ENCODE data around the gene GCHFR. TPM values are rescaled to one million over a fixed set of nuclear protein-coding genes. Genes with fewer than 3 reads are reported as not detected.

Gene GCHFR
- polyA plus RNA-seq, 3 donors: 19.1 to 46.7 (median 45.9) TPM

DNA sequence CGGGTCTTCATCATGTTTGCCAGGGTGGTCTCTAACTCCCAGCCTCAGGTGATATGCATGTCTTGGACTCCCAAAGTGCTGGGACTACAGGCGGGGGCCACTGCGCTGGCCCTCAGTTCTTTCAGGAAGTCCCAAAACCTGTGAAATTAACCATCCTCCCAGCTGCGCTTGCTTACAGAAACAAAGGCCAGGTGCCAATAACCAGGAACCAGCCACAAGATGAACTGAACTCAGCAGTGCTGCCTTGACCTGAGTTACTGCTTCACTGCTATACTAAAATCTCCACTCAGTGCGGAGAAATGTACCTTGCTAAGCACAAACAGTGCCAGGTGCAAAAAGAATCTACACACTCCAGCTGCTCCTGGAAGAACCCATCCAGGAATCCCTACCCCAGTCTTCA is 3.9 kb upstream of the GCHFR start:
- no peak overlapping the region for H3K4me3 Mint-ChIP-seq
- TF ChIP-seq, protein P1, sequence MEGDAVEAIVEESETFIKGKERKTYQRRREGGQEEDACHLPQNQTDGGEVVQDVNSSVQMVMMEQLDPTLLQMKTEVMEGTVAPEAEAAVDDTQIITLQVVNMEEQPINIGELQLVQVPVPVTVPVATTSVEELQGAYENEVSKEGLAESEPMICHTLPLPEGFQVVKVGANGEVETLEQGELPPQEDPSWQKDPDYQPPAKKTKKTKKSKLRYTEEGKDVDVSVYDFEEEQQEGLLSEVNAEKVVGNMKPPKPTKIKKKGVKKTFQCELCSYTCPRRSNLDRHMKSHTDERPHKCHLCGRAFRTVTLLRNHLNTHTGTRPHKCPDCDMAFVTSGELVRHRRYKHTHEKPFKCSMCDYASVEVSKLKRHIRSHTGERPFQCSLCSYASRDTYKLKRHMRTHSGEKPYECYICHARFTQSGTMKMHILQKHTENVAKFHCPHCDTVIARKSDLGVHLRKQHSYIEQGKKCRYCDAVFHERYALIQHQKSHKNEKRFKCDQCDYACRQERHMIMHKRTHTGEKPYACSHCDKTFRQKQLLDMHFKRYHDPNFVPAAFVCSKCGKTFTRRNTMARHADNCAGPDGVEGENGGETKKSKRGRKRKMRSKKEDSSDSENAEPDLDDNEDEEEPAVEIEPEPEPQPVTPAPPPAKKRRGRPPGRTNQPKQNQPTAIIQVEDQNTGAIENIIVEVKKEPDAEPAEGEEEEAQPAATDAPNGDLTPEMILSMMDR (IDR thresholded peaks at IDR 0.05): no peak
- Histone ChIP-seq H3K4me1 (ENCODE audit: control insufficient read depth in 1 of 2, insufficient read depth in 2 of 2, low read length in 2 of 2) (peaks cover 29 to 32% of the 10 kb centered on the region in 2 donors), H3K27ac (ENCODE audit: low read depth in 1 of 2, low read length in 2 of 2) (no peak overlapping the region), H3K27me3 (ENCODE audit: control insufficient read depth in 2 of 2, insufficient read depth in 2 of 2, low read length in 2 of 2) (no peaks in the 10 kb centered on the region), H3K9ac (ENCODE audit: insufficient read depth, low read length, poor library complexity, severe bottlenecking) (no peak overlapping the region), H3K36me3 (replicated peaks in 1 of 2; ENCODE audit: control insufficient read depth in 1 of 2, insufficient read depth in 2 of 2, low read length in 2 of 2) (no peaks in the 10 kb centered on the region), H3K4me2 (replicated peaks; ENCODE audit: extremely low read depth, low read length, poor library complexity, severe bottlenecking) (no peak overlapping the region), H3K9me3 (replicated peaks in 1 of 2; ENCODE audit: control insufficient read depth in 1 of 2, insufficient read depth in 1 of 2, low read length in 2 of 2) (no peaks in the 10 kb centered on the region), H3K4me3 (replicated peaks in 1 of 3; ENCODE audit: low read depth in 2 of 3, low read length in 3 of 3) (no peak overlapping the region), H3K79me2 (ENCODE audit: insufficient read depth, low read length) (peaks cover under 1% of the 10 kb centered on the region), H2AFZ (ENCODE audit: insufficient read depth, low read depth, low read length, poor library complexity, severe bottlenecking) (no peak overlapping the region), H4K20me1 (ENCODE audit: insufficient read depth, low read length) (no peaks in the 10 kb centered on the region)
- H3K9me3 Mint-ChIP-seq: no peaks in the 10 kb centered on the region
- 94% methylated on average over 5 of the region's 5 CpGs for WGBS (ENCODE audit: insufficient coverage)
- no peak for DNase-seq
- intact Hi-C loops (cut with micrococcal nuclease): loop anchor here (2.0 to 10.0 kb wide), 6 partner anchors 45 to 195 kb away; partner anchors contain the start of genes DNAJC17 (in 2 of the 2), RAD51 (in 2 of the 2), ZFYVE19 (in 2 of the 2) and CCDC32 (in 1 of the 2)
- no peak overlapping the region for H3K27ac Mint-ChIP-seq
- peaks cover 0 to 12% (median 11%) of the 10 kb centered on the region in 3 donors for H3K27me3 Mint-ChIP-seq (ENCODE audit: low read depth in 3 of 3)
- H3K36me3 Mint-ChIP-seq: no peaks in the 10 kb centered on the region
- peaks cover 21% of the 10 kb centered on the region for H3K4me1 Mint-ChIP-seq

DNA sequence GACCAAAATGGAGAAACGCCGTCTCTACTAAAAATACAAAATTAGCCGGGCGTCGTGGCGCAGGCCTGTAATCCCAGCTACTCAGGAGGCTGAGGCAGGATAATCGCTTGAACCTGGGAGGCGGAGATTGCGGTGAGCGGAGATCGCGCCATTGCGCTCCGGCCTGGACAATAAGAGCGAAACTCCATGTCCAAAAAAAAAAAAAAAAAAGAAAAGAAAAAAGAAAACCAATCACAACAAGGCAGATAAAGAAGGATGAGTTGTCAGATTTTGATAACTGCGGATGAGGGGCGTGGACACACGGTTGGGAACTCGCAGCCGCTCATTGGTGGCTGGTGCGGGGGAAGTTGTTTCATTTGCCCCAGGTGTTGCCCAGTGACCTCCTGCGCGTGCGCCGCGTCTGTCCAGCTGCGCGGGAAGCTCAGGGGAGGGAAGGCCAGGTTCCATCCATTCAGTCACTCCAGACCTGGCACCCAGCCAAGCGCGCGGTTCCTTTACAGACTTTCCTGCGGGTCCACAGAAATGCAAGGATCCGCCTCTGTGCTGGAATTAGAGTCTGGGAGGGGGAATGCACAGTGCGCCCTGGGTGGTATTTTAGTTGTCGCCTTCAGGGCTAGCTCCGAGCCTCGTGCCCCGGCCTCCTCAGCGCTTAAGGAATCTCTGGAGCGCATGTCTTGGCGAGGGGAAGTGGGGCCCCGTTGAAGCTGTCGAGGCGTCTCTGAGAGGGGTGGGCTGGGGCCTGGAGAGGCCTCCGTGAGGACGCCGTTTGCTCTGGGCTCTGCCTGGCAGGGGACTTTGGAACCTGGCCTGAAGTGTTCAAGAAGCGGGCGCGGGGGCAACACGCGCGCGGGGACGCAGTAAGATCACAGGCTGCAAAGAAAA is 708 bp upstream of the GCHFR start:
- 26% methylated on average over 42 of the region's 55 CpGs for WGBS (ENCODE audit: insufficient coverage)
- Histone ChIP-seq H3K27ac (ENCODE audit: low read depth in 1 of 2, low read length in 2 of 2) (peak overlapping the region; percentile 50 to 82), H3K4me3 (replicated peaks in 1 of 3; ENCODE audit: low read depth in 2 of 3, low read length in 3 of 3) (peak overlapping the region; percentile 59 to 89 (median 62)), H4K20me1 (ENCODE audit: insufficient read depth, low read length) (no peaks in the 10 kb centered on the region), H3K9ac (ENCODE audit: insufficient read depth, low read length, poor library complexity, severe bottlenecking) (peak overlapping the region; percentile 68), H2AFZ (ENCODE audit: insufficient read depth, low read depth, low read length, poor library complexity, severe bottlenecking) (peak overlapping the region; percentile 94), H3K9me3 (replicated peaks in 1 of 2; ENCODE audit: control insufficient read depth in 1 of 2, insufficient read depth in 1 of 2, low read length in 2 of 2) (no peaks in the 10 kb centered on the region), H3K4me2 (replicated peaks; ENCODE audit: extremely low read depth, low read length, poor library complexity, severe bottlenecking) (peak overlapping the region; percentile 95), H3K79me2 (ENCODE audit: insufficient read depth, low read length) (no peaks in the 10 kb centered on the region), H3K36me3 (replicated peaks in 1 of 2; ENCODE audit: control insufficient read depth in 1 of 2, insufficient read depth in 2 of 2, low read length in 2 of 2) (peaks cover 14 to 18% of the 10 kb centered on the region in 2 donors), H3K27me3 (ENCODE audit: control insufficient read depth in 2 of 2, insufficient read depth in 2 of 2, low read length in 2 of 2) (no peaks in the 10 kb centered on the region), H3K4me1 (ENCODE audit: control insufficient read depth in 1 of 2, insufficient read depth in 2 of 2, low read length in 2 of 2) (peaks cover 34 to 38% of the 10 kb centered on the region in 2 donors)
- H3K36me3 Mint-ChIP-seq: peaks cover 6 to 15% of the 10 kb centered on the region in 2 donors
- peaks cover 31% of the 10 kb centered on the region for H3K4me1 Mint-ChIP-seq
- peak overlapping the region; percentile 31 to 88 (median 80) for H3K27ac Mint-ChIP-seq
- H3K9me3 Mint-ChIP-seq: no peaks in the 10 kb centered on the region
- peaks cover 2 to 12% (median 11%) of the 10 kb centered on the region in 3 donors for H3K27me3 Mint-ChIP-seq (ENCODE audit: low read depth in 3 of 3)
- intact Hi-C loops (cut with micrococcal nuclease): loop anchor here in 1 of 2 donors (10.0 kb wide), 1 partner anchor 68 kb away; the partner anchor contains the start of gene RAD51
- peak overlapping the region; percentile 85 to 91 for H3K4me3 Mint-ChIP-seq
- TF ChIP-seq, protein P1 (IDR thresholded peaks at IDR 0.05): no peak
- peak in 2 of 3 donors; percentile 13 to 34 for DNase-seq
